H1 (cell line): ENCODE data around the gene CACNA2D4. TPM values are rescaled to one million over a fixed set of nuclear protein-coding genes. Genes with fewer than 3 reads are reported as not detected.

Source experiments
- CTCF ChIA-PET: fragments of 300-600 bp; sonication (Branson Sonifier 250); formaldehyde crosslinking; loops from one replicate; lab custom pipeline; 2021; ENCODE audit not compliant: partially characterized antibody; lab: Charles Lee
- POLR2A ChIA-PET: fragments of 300-600 bp; sonication (Branson Sonifier 250); formaldehyde crosslinking; loops from one replicate; lab custom pipeline; 2021; ENCODE audit warnings: inconsistent platforms; ENCODE audit not compliant: partially characterized antibody; lab: Charles Lee
- DNase-seq, 2 experiments: peaks; one replicate each; pipeline versions ENCODE4 v3.0.0 to v3.0.0-alpha.2; 2010 to 2022; ENCODE audit warnings: low spot score in 2 of 2, low read depth in 1 of 2, mixed read lengths in 1 of 2
- FAIRE-seq: peaks from 2 replicates; lab custom pipeline; 2011; peaks lifted over from hg19 to GRCh38; lab: Jason Lieb, UNC
- H2AFZ ChIP-seq: 2 replicates; pipeline ENCODE4 v1.8.1; 2012; ENCODE audit warnings: low read length, inconsistent platforms
- H2AK5ac ChIP-seq: 2 replicates; pipeline ENCODE4 v1.6.1; 2013; ENCODE audit warnings: low read depth, low read length
- H2BK120ac ChIP-seq: replicated peaks from 2 replicates; pipeline ENCODE3; 2013; ENCODE audit warnings: low read depth, low read length, inconsistent platforms
- H2BK12ac ChIP-seq: 2 replicates; pipeline ENCODE4 v1.6.1; 2013; ENCODE audit warnings: low read depth, low read length
- H2BK15ac ChIP-seq: 2 replicates; pipeline ENCODE4 v1.6.1; 2013; ENCODE audit warnings: low read length
- H2BK20ac ChIP-seq: 2 replicates; pipeline ENCODE4 v1.6.1; 2013; ENCODE audit warnings: low read length
- H2BK5ac ChIP-seq: 2 replicates; pipeline ENCODE4 v1.6.1; 2013; ENCODE audit warnings: low read depth, low read length
- H3K14ac ChIP-seq: 2 replicates; pipeline ENCODE4 v1.6.1; 2013; ENCODE audit warnings: inconsistent platforms; ENCODE audit not compliant: insufficient read length
- H3K18ac ChIP-seq: 2 replicates; pipeline ENCODE4 v1.6.1; 2013; ENCODE audit warnings: low read length; ENCODE audit errors: extremely low read depth
- H3K23ac ChIP-seq: 2 replicates; pipeline ENCODE4 v1.6.1; 2013; ENCODE audit warnings: inconsistent platforms; ENCODE audit not compliant: insufficient read length
- H3K23me2 ChIP-seq: 2 replicates; pipeline ENCODE4 v1.6.1; 2013; ENCODE audit warnings: low read depth, low read length
- H3K27ac ChIP-seq: 2 replicates; pipeline ENCODE4 v1.6.1; 2011; ENCODE audit warnings: low read depth, low read length, inconsistent platforms
- H3K27me3 ChIP-seq, 4 experiments: replicated peaks in 1 of 4; 1 replicate in 1 of 4; 2 replicates in 3 of 4; pipeline versions ENCODE4 v1.6.1 to v1.8.1; 2011 to 2013; ENCODE audit warnings: low read length in 3 of 4, mild to moderate bottlenecking in 3 of 4, inconsistent platforms in 2 of 4, mixed read lengths in 2 of 4, moderate library complexity in 1 of 4; ENCODE audit not compliant: control insufficient read depth in 3 of 4, insufficient read depth in 3 of 4; ENCODE audit errors: extremely low read depth in 1 of 4
- H3K36me3 ChIP-seq, 4 experiments: 2 replicates each; pipeline versions ENCODE4 v1.6.1 to v1.8.1; 2011 to 2013; ENCODE audit warnings: mild to moderate bottlenecking in 4 of 4, low read length in 3 of 4, moderate library complexity in 2 of 4, control low read depth in 1 of 4, inconsistent platforms in 1 of 4; ENCODE audit not compliant: insufficient read depth in 4 of 4, control insufficient read depth in 2 of 4
- H3K4ac ChIP-seq: replicated peaks from 2 replicates; pipeline ENCODE3; 2013; ENCODE audit warnings: low read length, low read depth, mixed read lengths, inconsistent platforms; ENCODE audit not compliant: insufficient read length
- H3K4me1 ChIP-seq, 4 experiments: replicated peaks in 1 of 4; 1 replicate in 1 of 4; 2 replicates in 3 of 4; pipeline versions ENCODE4 v1.6.1 to v1.8.1; 2011 to 2013; ENCODE audit warnings: low read length in 3 of 4, inconsistent platforms in 2 of 4, mixed read lengths in 1 of 4; ENCODE audit not compliant: insufficient read depth in 4 of 4, control insufficient read depth in 3 of 4
- H3K4me2 ChIP-seq, 2 experiments: 2 replicates each; pipeline versions ENCODE4 v1.6.1 to v1.8.1; 2011 to 2013; ENCODE audit warnings: low read depth in 2 of 2, low read length in 2 of 2, control low read depth in 1 of 2, inconsistent platforms in 1 of 2, mild to moderate bottlenecking in 1 of 2; ENCODE audit not compliant: insufficient read depth in 1 of 2
- H3K4me3 ChIP-seq, 4 experiments: fragments of 200-600, 300-600 bp in 1 of 4; sonication (generic), shearing (Covaris generic), sonication (Bioruptor Twin) in 1 of 4; 2 replicates each; pipeline versions ENCODE4 v1.5.1 to v1.8.1; 2011 to 2016; ENCODE audit warnings: low read length in 4 of 4, low read depth in 3 of 4, control low read depth in 2 of 4, inconsistent platforms in 2 of 4, mild to moderate bottlenecking in 2 of 4, mixed read lengths in 1 of 4, moderate library complexity in 1 of 4; ENCODE audit not compliant: insufficient read depth in 2 of 4; ENCODE audit errors: extremely low read depth in 1 of 4
- H3K56ac ChIP-seq: replicated peaks from 2 replicates; pipeline ENCODE3; 2013; ENCODE audit warnings: low read depth, mild to moderate bottlenecking, mixed read lengths, low read length, inconsistent platforms; ENCODE audit not compliant: insufficient read length
- H3K79me1 ChIP-seq: 2 replicates; pipeline ENCODE4 v1.6.1; 2013; ENCODE audit warnings: low read depth, low read length, control low read depth
- H3K79me2 ChIP-seq, 2 experiments: 2 replicates each; pipeline versions ENCODE4 v1.6.1 to v1.8.1; 2012 to 2013; ENCODE audit warnings: low read length in 2 of 2, mild to moderate bottlenecking in 2 of 2, inconsistent platforms in 1 of 2; ENCODE audit not compliant: insufficient read depth in 2 of 2, control insufficient read depth in 1 of 2
- H3K9ac ChIP-seq, 4 experiments: replicated peaks in 1 of 4; 1 replicate in 1 of 4; 2 replicates in 3 of 4; pipeline versions ENCODE4 v1.6.1 to v1.8.1; 2011 to 2013; ENCODE audit warnings: low read depth in 3 of 4, low read length in 3 of 4, control low read depth in 2 of 4, mild to moderate bottlenecking in 2 of 4, moderate library complexity in 2 of 4, inconsistent platforms in 1 of 4; ENCODE audit errors: extremely low read depth in 1 of 4
- H3K9me3 ChIP-seq, 2 experiments: 2 replicates each; pipeline versions ENCODE4 v1.6.1 to v1.8.1; 2012 to 2013; ENCODE audit warnings: mild to moderate bottlenecking in 2 of 2, moderate library complexity in 2 of 2, control low read depth in 1 of 2, inconsistent platforms in 1 of 2, low read depth in 1 of 2, low read length in 1 of 2, mixed read lengths in 1 of 2; ENCODE audit not compliant: insufficient read depth in 2 of 2
- H4K20me1 ChIP-seq, 2 experiments: replicated peaks in 1 of 2; 2 replicates each; pipeline versions ENCODE3 to v1.8.1; 2011 to 2013; ENCODE audit warnings: inconsistent platforms in 2 of 2, low read length in 2 of 2, mild to moderate bottlenecking in 1 of 2; ENCODE audit not compliant: insufficient read depth in 2 of 2, control insufficient read depth in 1 of 2
- H4K5ac ChIP-seq: 2 replicates; pipeline ENCODE4 v1.6.1; 2013; ENCODE audit warnings: low read length, low read depth, mixed read lengths, inconsistent platforms; ENCODE audit not compliant: insufficient read length
- H4K8ac ChIP-seq: 2 replicates; pipeline ENCODE4 v1.8.0; 2013; ENCODE audit warnings: mild to moderate bottlenecking, moderate library complexity, low read length, inconsistent platforms; ENCODE audit not compliant: insufficient read depth; ENCODE audit errors: extremely low read depth
- H4K91ac ChIP-seq: replicated peaks from 2 replicates; pipeline ENCODE3; 2013; ENCODE audit warnings: low read length, mixed read lengths, inconsistent platforms; ENCODE audit not compliant: insufficient read length
- ATF3 ChIP-seq: IDR thresholded peaks from 2 replicates; pipeline ENCODE4 v1.6.1; 2011; ENCODE audit warnings: low read depth, mild to moderate bottlenecking, low read length; ENCODE audit not compliant: insufficient read depth
- CEBPB ChIP-seq: IDR thresholded peaks from 2 replicates; pipeline ENCODE4 v1.6.1; 2012; ENCODE audit warnings: low read depth, low read length
- GABPA ChIP-seq: IDR thresholded peaks from 2 replicates; pipeline ENCODE4 v1.6.1; 2011; ENCODE audit warnings: mild to moderate bottlenecking, low read length, moderate library complexity, borderline replicate concordance; ENCODE audit not compliant: insufficient read depth
- JUN ChIP-seq: IDR thresholded peaks from 2 replicates; pipeline ENCODE4 v1.6.1; 2011; ENCODE audit warnings: low read depth, mild to moderate bottlenecking, improper control_type of control experiment, low read length
- KDM5A ChIP-seq: fragments of 200-600 bp; IDR thresholded peaks from 2 replicates; pipeline ENCODE4 v1.7.1; 2012; ENCODE audit warnings: mild to moderate bottlenecking, low read length, inconsistent platforms, mixed read lengths
- NRF1 ChIP-seq: IDR thresholded peaks from 2 replicates; pipeline ENCODE4 v1.6.1; 2011; ENCODE audit warnings: mild to moderate bottlenecking, low read depth, low read length, improper control_type of control experiment
- RAD21 ChIP-seq, 2 experiments: IDR thresholded peaks in 1 of 2; conservative IDR thresholded peaks in 1 of 2; 2 replicates each; pipeline ENCODE4 v1.6.1; 2011; ENCODE audit warnings: low read depth in 2 of 2, low read length in 2 of 2, improper control_type of control experiment in 1 of 2, inconsistent platforms in 1 of 2, mild to moderate bottlenecking in 1 of 2, moderate library complexity in 1 of 2
- SRF ChIP-seq: IDR thresholded peaks from 2 replicates; pipeline ENCODE4 v1.6.1; 2011; ENCODE audit warnings: mild to moderate bottlenecking, low read depth, low read length, moderate library complexity
- TAF7 ChIP-seq: optimal IDR thresholded peaks from 2 replicates; pipeline ENCODE3; 2011; ENCODE audit warnings: low read depth, mild to moderate bottlenecking, inconsistent platforms, low read length, moderate library complexity, borderline replicate concordance
- TCF12 ChIP-seq: IDR thresholded peaks from 2 replicates; pipeline ENCODE4 v1.6.1; 2011; ENCODE audit warnings: low read depth, mild to moderate bottlenecking, low read length
- WGBS, 2 experiments: shearing (Covaris generic) in 1 of 2; methylation state at CpG; one replicate each; pipeline versions ENCODE4 v1.1.6 to v1.1.7; 2013 to 2015; ENCODE audit warnings: low lambda C conversion rate in 2 of 2, mixed read lengths in 2 of 2, inconsistent platforms in 1 of 2, low coverage in 1 of 2, missing lambda C conversion rate in 1 of 2; ENCODE audit not compliant: insufficient replicate concordance in 2 of 2, insufficient coverage in 1 of 2, insufficient read length in 1 of 2; ENCODE audit errors: extremely low coverage in 1 of 2, missing lambda C conversion rate in 1 of 2; 5-methylcytosine and 5-hydroxymethylcytosine counted together
- polyA plus RNA-seq, 7 experiments: library from polyadenylated mRNA; depleted of rRNA in 3 of 7; stranded (reverse) in 5 of 7; unstranded in 2 of 7; fragments of >200 nt in 5 of 7; fragments of 200-250 nt in 2 of 7; gene quantifications; 1 replicate in 5 of 7; 2 replicates in 1 of 7; 4 replicates in 1 of 7; pipeline versions ENCODE4 v1.2.1 to v1.2.3, GENCODE V29; 2011 to 2013; ENCODE audit warnings: missing spikeins in 2 of 7, mixed read lengths in 2 of 7
- total RNA-seq: library from RNA; stranded (reverse); fragmentation: NEBNext Ultra II Directional; extraction: Animal tissue kit (Norgen Biotek cat#: 25700); gene quantifications from 2 replicates; pipeline ENCODE4 v1.2.1, GENCODE V29; 2021
- TF ChIP-seq, protein P1 (sequence below): IDR thresholded peaks from 2 replicates; pipeline ENCODE4 v1.6.1; 2012; ENCODE audit warnings: low read length, inconsistent platforms

Gene CACNA2D4
- total and polyA plus RNA-seq, 2 of the 8 experiments (the other 6 are each of a cell fraction or from before 2014, with no cell fraction given) = 0.44 to 0.88 TPM

- H3K36me3 ChIP-seq = peaks cover 0 to 12% (median 8%) of the 10 kb centered on the region in 4 experiments; a peak in 5 of 8 replicates
- H4K8ac ChIP-seq = no peak overlapping the region
- H2AFZ ChIP-seq = no peak overlapping the region
- H2BK120ac ChIP-seq = no peak overlapping the region
- H3K4me1 ChIP-seq = peaks cover 0 to 6% (median 2%) of the 10 kb centered on the region in 4 experiments; a peak in 4 of 7 replicates
- peaks cover 3 to 4% of the 10 kb centered on the region in 2 experiments for H4K20me1 ChIP-seq
- no peak overlapping the region for H3K56ac ChIP-seq
- no peaks in the 10 kb centered on the region for H3K23me2 ChIP-seq
- no peak overlapping the region for H3K4me2 ChIP-seq
- POLR2A ChIA-PET = interaction anchor here (0.6 to 2.2 kb wide), 5 partner anchors 99 to 147 kb away, joined by 3 to 8 read pairs (median 4); partner anchors contain the start of gene ADIPOR2
- no peak overlapping the region for H3K4ac ChIP-seq
- DNase-seq = no peak
- H3K27ac ChIP-seq = no peak overlapping the region
- no peaks in the 10 kb centered on the region for H3K27me3 ChIP-seq
- H2BK5ac ChIP-seq = no peak overlapping the region; the same call in 1 of the 2 replicates
- WGBS, 2 experiments = 89% methylated on average over 7 of the region's 7 CpGs; no CpG with 5 or more reads in 1 of the 2 experiments
- no peak overlapping the region for H2BK20ac ChIP-seq
- H2BK15ac ChIP-seq = no peak overlapping the region
- H3K9me3 ChIP-seq = no peaks in the 10 kb centered on the region
- H3K18ac ChIP-seq = no peak overlapping the region
- H3K4me3 ChIP-seq = no peak overlapping the region
- H4K91ac ChIP-seq = no peak overlapping the region
- H2BK12ac ChIP-seq = no peak overlapping the region
- no peak overlapping the region for H3K9ac ChIP-seq
- H3K79me1 ChIP-seq = no peaks in the 10 kb centered on the region; the same call in 1 of the 2 replicates
- H3K14ac ChIP-seq = no peak overlapping the region
- no peak overlapping the region for H3K23ac ChIP-seq
- no peak overlapping the region for H2AK5ac ChIP-seq
- CTCF ChIA-PET = interaction anchor here (0.6 to 14.3 kb wide), 46 partner anchors 8 to 1641 kb away, joined by 3 to 265 read pairs (median 4); no protein-coding TSS in a partner anchor
- FAIRE-seq = no peak
- H3K79me2 ChIP-seq = no peaks in the 10 kb centered on the region
- H4K5ac ChIP-seq = no peak overlapping the region
- TF ChIP-seq TAF7 (no peak), NRF1 (no peak), KDM5A (no peak), RAD21 (IDR thresholded peaks at IDR 0.05 in 1 of 2, conservative IDR thresholded peaks at IDR 0.05 in 1 of 2; ENCODE audit: low read depth in 2 of 2, low read length in 2 of 2) (no peak), ATF3 (no peak), JUN (no peak), GABPA (no peak), TCF12 (no peak), SRF (no peak), CEBPB (no peak)
- TF ChIP-seq, protein P1, sequence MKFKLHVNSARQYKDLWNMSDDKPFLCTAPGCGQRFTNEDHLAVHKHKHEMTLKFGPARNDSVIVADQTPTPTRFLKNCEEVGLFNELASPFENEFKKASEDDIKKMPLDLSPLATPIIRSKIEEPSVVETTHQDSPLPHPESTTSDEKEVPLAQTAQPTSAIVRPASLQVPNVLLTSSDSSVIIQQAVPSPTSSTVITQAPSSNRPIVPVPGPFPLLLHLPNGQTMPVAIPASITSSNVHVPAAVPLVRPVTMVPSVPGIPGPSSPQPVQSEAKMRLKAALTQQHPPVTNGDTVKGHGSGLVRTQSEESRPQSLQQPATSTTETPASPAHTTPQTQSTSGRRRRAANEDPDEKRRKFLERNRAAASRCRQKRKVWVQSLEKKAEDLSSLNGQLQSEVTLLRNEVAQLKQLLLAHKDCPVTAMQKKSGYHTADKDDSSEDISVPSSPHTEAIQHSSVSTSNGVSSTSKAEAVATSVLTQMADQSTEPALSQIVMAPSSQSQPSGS = no peak
These were observed 128.0 kb downstream of the CACNA2D4 start for GRCh38 chr12:1790444-1790843.
